ENCODE measurements around the gene DNAH5. TPM values are rescaled to one million over a fixed set of nuclear protein-coding genes. Genes with fewer than 3 reads are reported as not detected.

DNAH5 gene
- total RNA-seq, 1 experiment from 2014 or later = 8.0 TPM

GRCh38 chr5:13648822-13649221 lies 295.7 kb downstream of the DNAH5 start:
- Histone ChIP-seq H3K36me3 (ENCODE audit: control insufficient read depth, insufficient read depth, low read length) (no peaks in the 10 kb centered on the region), H3K9me3 (ENCODE audit: control insufficient read depth, insufficient read depth, low read depth, low read length) (no peaks in the 10 kb centered on the region), H3K4me3 (ENCODE audit: low read depth in 2 of 2, low read length in 2 of 2) (no peak overlapping the region), H3K27me3 (ENCODE audit: control insufficient read depth, insufficient read depth, low read length) (0 out of 2 replicates have a peak, but pooled peaks cover 3% of the 10 kb centered on the region), H3K27ac (ENCODE audit: low read length) (no peak overlapping the region), H3K4me1 (ENCODE audit: control insufficient read depth, insufficient read depth, low read length) (no peaks in the 10 kb centered on the region)
- BruUV-seq (replicated peaks) = no TSS peak
- TF ChIP-seq REST (IDR thresholded peaks at IDR 0.05; ENCODE audit: insufficient read depth in 1 of 2, low read depth in 2 of 2, low read length in 1 of 2) (peak; percentile 71 to 83; a peak in 3 of 4 replicates), TCF7L2 (IDR thresholded peaks at IDR 0.05; ENCODE audit: low read depth, low read length) (no peak)
- ChIA-PET POLR2A (no interaction called here), CTCF (no interaction called here)
- DNase-seq (ENCODE audit: low read depth, low spot score) (no peak), ATAC-seq (no peak)
- intact Hi-C loops (cut with micrococcal nuclease; ENCODE audit: unreplicated experiment) (no loop called here), in situ Hi-C loops (cut with HindIII; ENCODE audit: low pct_unique_long_range_greater_than_20kb, low sequenced_read_pairs) (no loop called here)

- no peak for ATAC-seq
- Histone ChIP-seq H3K4me1 (ENCODE audit: control insufficient read depth, insufficient read depth, low read length) (no peaks in the 10 kb centered on the region), H3K36me3 (ENCODE audit: control insufficient read depth, insufficient read depth, low read length) (no peaks in the 10 kb centered on the region), H3K9me3 (ENCODE audit: control insufficient read depth, insufficient read depth, low read depth, low read length) (no peaks in the 10 kb centered on the region), H3K4me3 (ENCODE audit: low read depth in 2 of 2, low read length in 2 of 2) (no peak overlapping the region), H3K27ac (ENCODE audit: low read length) (no peak overlapping the region), H3K27me3 (ENCODE audit: control insufficient read depth, insufficient read depth, low read length) (no peaks in the 10 kb centered on the region)
- DNase-seq (ENCODE audit: low read depth, low spot score) = no peak
- ChIA-PET POLR2A (no interaction called here), CTCF (no interaction called here)
- no TSS peak for BruUV-seq (replicated peaks)
- in situ Hi-C loops (cut with HindIII; ENCODE audit: low pct_unique_long_range_greater_than_20kb, low sequenced_read_pairs) (no loop called here), intact Hi-C loops (cut with micrococcal nuclease; ENCODE audit: unreplicated experiment) (no loop called here)
- no peak for TF ChIP-seq REST (IDR thresholded peaks at IDR 0.05; ENCODE audit: insufficient read depth in 1 of 2, low read depth in 2 of 2, low read length in 1 of 2)
- no peak for TF ChIP-seq POLR2AphosphoS5 (IDR thresholded peaks at IDR 0.05; ENCODE audit: low read depth, low read length)
- TF ChIP-seq, protein P1, sequence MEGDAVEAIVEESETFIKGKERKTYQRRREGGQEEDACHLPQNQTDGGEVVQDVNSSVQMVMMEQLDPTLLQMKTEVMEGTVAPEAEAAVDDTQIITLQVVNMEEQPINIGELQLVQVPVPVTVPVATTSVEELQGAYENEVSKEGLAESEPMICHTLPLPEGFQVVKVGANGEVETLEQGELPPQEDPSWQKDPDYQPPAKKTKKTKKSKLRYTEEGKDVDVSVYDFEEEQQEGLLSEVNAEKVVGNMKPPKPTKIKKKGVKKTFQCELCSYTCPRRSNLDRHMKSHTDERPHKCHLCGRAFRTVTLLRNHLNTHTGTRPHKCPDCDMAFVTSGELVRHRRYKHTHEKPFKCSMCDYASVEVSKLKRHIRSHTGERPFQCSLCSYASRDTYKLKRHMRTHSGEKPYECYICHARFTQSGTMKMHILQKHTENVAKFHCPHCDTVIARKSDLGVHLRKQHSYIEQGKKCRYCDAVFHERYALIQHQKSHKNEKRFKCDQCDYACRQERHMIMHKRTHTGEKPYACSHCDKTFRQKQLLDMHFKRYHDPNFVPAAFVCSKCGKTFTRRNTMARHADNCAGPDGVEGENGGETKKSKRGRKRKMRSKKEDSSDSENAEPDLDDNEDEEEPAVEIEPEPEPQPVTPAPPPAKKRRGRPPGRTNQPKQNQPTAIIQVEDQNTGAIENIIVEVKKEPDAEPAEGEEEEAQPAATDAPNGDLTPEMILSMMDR (IDR thresholded peaks at IDR 0.05) = no peak
- no peak for TF ChIP-seq TCF7L2 (IDR thresholded peaks at IDR 0.05; ENCODE audit: low read depth, low read length)
- no peak for TF ChIP-seq SIN3A (IDR thresholded peaks at IDR 0.05; ENCODE audit: borderline replicate concordance, insufficient read depth, low read depth, low read length)
Observed at GRCh38 chr5:13643734-13644133, 300.8 kb downstream of the DNAH5 start.
